NCI-H2107 treated with DMSO at 0.1 percent for 48 hours (cell line): ENCODE results near the gene NUP188.
A peak's percentile ranks its signal among the peaks of the same experiment; 100 is the strongest.
"Not testable (repeated sequence)": the region's sequence is repeated elsewhere in the genome, so short reads cannot be mapped to it uniquely, and the experiment has no call there.

Experiments used
- DNase-seq: peaks from one replicate; lab custom pipeline; 2025; ENCODE audit not compliant: unreplicated experiment; lab: John Stamatoyannopoulos, UW

NUP188 gene

GRCh38 chr9:129027685-129028191, 80.2 kb downstream of the NUP188 start:
- no peak for DNase-seq

GRCh38 chr9:129028192-129028966, 80.9 kb downstream of the NUP188 start, which contains the start of gene SH3GLB2:
Gene SH3GLB2, minus strand, starts transcription at chr9:129028331. Its CDS starts 177 bp downstream, at chr9:129028154.
- peak; percentile 74 for DNase-seq

GRCh38 chr9:129030191-129030590, 82.7 kb downstream of the NUP188 start:
- DNase-seq, result no peak

DNA sequence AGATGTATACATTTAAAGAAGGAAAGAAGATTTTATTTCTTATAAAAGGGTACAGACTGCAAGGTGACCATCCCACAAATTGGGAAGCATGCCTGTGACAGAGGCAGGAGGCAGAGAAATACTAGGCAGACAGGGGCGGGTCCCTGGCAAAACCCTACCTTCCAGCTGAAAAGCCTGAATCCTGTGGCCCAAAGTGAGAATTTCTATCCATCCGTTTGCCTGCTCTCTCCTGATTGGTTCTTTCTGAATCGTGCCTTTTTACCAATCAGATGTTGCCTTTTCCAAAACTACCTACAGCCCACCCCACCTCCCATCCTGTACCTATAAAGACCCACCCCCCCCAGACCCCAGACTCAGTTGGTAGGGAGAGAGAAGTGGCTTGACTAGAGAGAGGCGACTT, 84.0 kb downstream of the NUP188 start:
- DNase-seq, result no peak

DNA sequence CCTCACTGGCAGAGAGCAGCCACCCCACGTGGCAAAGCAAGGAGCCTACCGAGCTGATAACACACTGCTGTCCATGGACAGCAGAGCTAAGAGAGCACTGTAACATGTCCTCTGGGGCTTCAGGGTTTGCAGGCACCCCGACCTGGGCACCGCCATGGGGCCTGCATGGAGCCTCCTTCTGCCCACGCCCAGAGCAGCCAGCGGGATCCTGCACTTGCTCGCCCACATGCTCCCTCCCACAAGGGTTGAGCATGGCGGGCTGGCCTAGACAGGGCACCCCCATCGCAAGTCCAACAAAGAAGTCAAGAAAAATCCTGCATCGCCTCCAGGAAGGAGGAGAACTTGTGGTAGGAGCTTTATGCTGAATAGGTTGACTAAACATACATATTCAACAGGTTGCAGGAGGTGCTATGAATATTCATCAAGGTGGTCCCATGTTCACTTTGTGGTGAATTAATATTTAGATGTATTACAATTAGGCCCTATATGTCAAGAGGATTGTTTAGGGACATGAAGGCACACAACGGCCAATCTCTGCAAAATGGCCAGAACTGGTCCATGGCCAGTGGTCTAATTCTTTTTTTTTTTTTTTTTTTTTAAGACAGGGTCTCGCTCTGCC, 85.2 kb downstream of the NUP188 start:
- DNase-seq, result no peak

DNA sequence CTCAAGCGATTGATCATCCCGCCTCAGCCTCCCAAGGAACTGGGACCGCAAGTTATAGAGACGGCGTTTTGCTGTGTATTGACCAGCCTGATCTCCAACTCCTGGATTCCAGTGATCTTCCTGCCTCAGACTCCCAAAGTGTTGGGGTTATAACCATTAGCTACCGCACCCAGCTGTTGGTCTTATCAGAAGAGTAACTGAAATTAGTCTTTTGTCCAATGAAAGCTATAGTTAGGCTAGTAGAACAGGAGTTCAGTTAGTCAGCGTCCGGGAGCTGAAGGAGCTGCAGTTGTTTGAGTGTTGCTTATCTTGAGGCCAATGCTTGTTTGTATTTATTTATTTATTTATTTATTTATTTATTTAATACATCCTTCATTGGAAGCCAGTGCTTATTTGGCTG, 85.7 kb downstream of the NUP188 start:
- no peak for DNase-seq

DNA sequence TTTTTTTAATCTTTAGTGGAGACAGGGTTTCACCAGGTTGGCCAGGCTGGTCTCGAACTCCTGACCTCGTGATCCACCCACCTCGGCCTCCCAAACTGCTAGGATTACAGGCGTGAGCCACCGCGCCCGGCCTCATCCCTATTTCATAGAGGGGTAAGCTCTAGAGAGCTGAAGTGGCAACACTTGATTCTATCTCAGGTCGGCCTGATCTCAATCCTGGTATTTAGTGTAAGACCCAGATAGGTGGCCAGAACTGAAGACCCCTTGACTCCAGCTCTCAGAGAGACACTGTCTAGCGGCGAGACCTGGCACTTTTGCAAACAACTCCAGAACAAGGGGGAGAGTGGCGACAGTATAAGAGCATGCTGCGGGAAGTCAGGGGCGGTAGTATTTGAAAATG, 88.3 kb downstream of the NUP188 start:
- DNase-seq, result not testable (repeated sequence)

GRCh38 chr9:129036241-129036922, 88.9 kb downstream of the NUP188 start, which contains the start of gene MIGA2:
Gene MIGA2, plus strand, starts transcription at chr9:129036626. Its CDS starts 3,969 bp downstream, at chr9:129040595.
- peak; percentile 97 for DNase-seq

DNA sequence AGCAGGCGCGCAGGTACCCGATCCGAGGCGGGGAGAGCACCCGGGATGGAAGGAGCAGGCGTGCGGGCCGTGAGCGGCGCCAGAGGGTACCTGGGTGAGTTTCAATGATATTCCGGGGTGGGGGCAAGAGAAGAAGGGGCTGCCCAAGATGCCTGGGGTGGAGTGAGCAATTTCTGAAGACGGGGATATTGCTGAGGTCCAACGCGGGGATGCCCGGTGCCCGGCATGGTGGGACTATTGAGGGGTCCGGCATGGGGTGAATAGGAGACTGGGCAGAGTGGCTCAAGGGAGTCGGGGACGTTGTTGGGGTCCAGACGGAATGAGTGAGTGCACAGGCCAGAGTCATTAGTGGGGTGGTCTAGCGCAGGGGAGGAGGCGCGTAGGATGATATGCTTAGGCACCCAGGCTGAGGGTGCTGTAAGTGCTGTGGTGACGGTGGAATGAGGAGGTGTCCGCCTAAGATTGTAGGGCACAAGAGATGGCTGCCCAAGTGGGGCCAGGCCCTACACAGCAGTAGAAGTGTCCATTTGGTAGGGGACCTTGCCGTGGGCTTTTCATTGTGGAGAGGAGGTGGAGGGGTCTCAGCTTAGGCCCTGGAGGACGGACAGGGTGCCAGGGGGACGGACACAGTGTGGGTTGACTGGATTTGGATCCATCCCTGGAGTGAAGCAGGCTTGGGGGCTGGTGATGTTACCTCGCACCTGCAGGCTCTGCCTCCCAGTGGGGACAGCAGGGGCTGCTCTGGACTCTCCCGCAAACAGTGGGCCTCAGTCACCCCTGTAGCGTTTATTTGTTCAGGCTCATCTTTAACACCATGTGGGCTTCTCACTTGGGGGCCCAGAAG, 89.6 kb downstream of the NUP188 start:
- DNase-seq, result no peak

DNA sequence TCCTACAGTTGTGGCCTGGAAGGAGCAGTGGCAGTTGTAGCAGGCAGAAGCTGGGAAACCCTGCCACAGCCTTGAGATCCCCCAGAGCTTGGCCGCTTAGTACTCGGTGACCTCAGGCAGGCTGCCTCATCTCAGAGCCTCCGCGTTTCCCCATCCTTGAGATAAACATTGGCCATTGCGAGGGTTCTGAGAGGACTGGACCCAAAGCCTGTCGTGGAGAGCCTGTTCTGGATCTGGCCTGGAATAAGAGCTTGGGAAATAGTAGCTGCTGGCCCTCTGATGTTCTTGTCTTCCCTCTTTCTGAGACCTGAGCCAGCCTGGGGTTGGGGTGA, 90.2 kb downstream of the NUP188 start:
- no peak for DNase-seq

GRCh38 chr9:129038109-129038852, 90.8 kb downstream of the NUP188 start:
- DNase-seq, result no peak

- DNase-seq, result no peak
Measured at GRCh38 chr9:129040113-129040643, 92.7 kb downstream of the NUP188 start.

DNA sequence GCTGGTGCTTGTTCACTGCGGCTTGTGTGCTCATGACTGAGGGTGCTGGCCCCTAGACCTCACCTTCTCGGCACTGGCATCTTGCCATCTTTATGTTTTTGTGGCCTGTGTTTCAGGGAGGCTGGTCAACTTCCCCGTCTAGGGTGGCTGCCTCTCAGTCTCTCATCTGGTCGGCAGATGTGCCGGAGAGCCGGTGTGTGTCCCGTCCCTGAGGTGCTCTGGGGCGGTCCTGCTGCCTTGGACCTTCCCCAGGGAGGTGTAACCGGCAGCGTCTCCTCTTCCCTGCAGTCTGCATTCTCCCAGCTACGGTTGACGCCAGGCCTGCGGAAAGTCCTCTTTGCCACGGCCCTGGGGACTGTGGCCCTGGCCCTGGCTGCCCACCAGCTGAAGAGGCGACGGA, 94.5 kb downstream of the NUP188 start:
- no peak for DNase-seq

DNA sequence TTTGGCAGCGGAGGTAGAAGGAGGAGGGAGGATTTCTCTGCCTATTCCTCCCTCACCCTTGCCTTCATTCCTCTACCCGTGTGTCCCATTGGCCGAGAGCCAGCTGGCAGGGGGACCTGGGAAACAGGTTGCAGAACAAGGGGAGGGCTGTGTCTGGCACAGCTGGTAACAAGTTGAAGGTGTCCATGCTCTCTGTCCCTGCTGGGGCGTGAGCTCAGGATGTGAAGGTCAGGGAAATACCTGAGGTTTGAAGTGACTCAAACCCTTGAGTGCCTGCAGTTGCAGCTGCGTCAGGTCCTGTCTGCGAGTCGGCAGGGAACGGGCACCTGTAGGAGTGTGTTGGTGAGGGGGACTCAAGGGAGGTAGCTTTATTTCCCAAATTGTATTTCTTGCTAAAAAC, 105.1 kb downstream of the NUP188 start:
- DNase-seq, result no peak

DNA sequence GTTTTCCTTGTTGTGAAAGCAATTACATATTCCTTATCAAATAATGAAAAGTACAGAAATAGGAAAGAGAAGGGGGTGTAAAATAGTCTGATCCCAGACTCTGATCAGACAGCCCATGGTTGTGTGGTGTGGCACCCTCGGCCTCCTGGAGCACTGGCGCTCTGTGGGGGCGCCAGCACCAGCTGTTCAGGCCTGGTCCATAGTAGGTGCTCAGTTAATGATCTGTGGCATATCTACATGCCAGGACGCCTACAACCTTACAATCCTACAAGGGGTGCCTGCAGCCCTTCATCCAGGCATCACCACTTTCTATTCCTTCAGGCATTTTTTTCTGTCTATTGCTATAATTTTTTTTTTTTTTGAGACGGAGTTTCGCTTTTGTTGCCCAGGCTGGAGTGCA, 105.5 kb downstream of the NUP188 start:
- DNase-seq, result no peak

GRCh38 chr9:129054163-129054851, 106.8 kb downstream of the NUP188 start:
- DNase-seq, result no peak
